Keratinocyte (primary cell): ENCODE results near the gene ZNF664. TPM values are rescaled to one million over a fixed set of nuclear protein-coding genes. Genes with fewer than 3 reads are reported as not detected.

Source experiments
- DNase-seq: peaks from one replicate; pipeline ENCODE4 v3.0.0-alpha.2; 2011; ENCODE audit warnings: low read depth, missing footprints, low spot score
- FAIRE-seq: peaks from 2 replicates; lab custom pipeline; 2011; peaks lifted over from hg19 to GRCh38; lab: Jason Lieb, UNC
- H2AFZ ChIP-seq: 2 replicates; pipeline ENCODE4 v1.6.0; 2012; ENCODE audit warnings: low read length, control low read depth, inconsistent platforms; ENCODE audit not compliant: control insufficient read depth
- H3K27ac ChIP-seq: 2 replicates; pipeline ENCODE4 v1.5.1; 2011; ENCODE audit warnings: low read length; ENCODE audit not compliant: control insufficient read depth, insufficient read depth
- H3K27me3 ChIP-seq: 3 replicates; pipeline ENCODE4 v1.6.0; 2011; ENCODE audit warnings: low read length; ENCODE audit not compliant: control insufficient read depth, insufficient read depth; ENCODE audit errors: extremely low read depth
- H3K36me3 ChIP-seq, 2 experiments: 2 replicates in 1 of 2; 3 replicates in 1 of 2; pipeline ENCODE4 v1.5.1; 2011; ENCODE audit warnings: low read length in 2 of 2, mild to moderate bottlenecking in 1 of 2; ENCODE audit not compliant: control insufficient read depth in 2 of 2, insufficient read depth in 2 of 2; ENCODE audit errors: extremely low read depth in 1 of 2
- H3K4me1 ChIP-seq: 3 replicates; pipeline ENCODE4 v1.5.1; 2011; ENCODE audit warnings: low read length; ENCODE audit not compliant: control insufficient read depth, insufficient read depth; ENCODE audit errors: extremely low read depth
- H3K4me2 ChIP-seq: 3 replicates; pipeline ENCODE4 v1.6.0; 2011; ENCODE audit warnings: low read depth, low read length; ENCODE audit not compliant: control insufficient read depth, insufficient read depth; ENCODE audit errors: extremely low read depth
- H3K4me3 ChIP-seq, 3 experiments: fragments of 200-600 bp in 1 of 3; sonication (generic) in 1 of 3; 2 replicates in 2 of 3; 3 replicates in 1 of 3; pipeline ENCODE4 v1.5.1; 2011 to 2016; ENCODE audit warnings: low read length in 3 of 3, mild to moderate bottlenecking in 3 of 3, control low read depth in 2 of 3, inconsistent platforms in 1 of 3, low read depth in 1 of 3, mixed read lengths in 1 of 3, mixed run types in 1 of 3, moderate library complexity in 1 of 3; ENCODE audit not compliant: control insufficient read depth in 2 of 3, insufficient read depth in 2 of 3; ENCODE audit errors: extremely low read depth in 1 of 3
- H3K79me2 ChIP-seq: 2 replicates; pipeline ENCODE4 v1.6.0; 2012; ENCODE audit warnings: low read length; ENCODE audit not compliant: control insufficient read depth, insufficient read depth
- H3K9ac ChIP-seq: 3 replicates; pipeline ENCODE4 v1.6.0; 2011; ENCODE audit warnings: low read length; ENCODE audit not compliant: control insufficient read depth, insufficient read depth; ENCODE audit errors: extremely low read depth
- H3K9me1 ChIP-seq: 3 replicates; pipeline ENCODE4 v1.6.0; 2011; ENCODE audit warnings: low read length; ENCODE audit not compliant: control insufficient read depth, insufficient read depth; ENCODE audit errors: extremely low read depth
- H3K9me3 ChIP-seq: 2 replicates; pipeline ENCODE4 v1.5.1; 2012; ENCODE audit warnings: low read depth, low read length; ENCODE audit not compliant: control insufficient read depth
- H4K20me1 ChIP-seq: 3 replicates; pipeline ENCODE4 v1.6.0; 2011; ENCODE audit warnings: low read length; ENCODE audit not compliant: control insufficient read depth, insufficient read depth; ENCODE audit errors: extremely low read depth
- CTCF ChIP-seq, 3 experiments: IDR thresholded peaks in 1 of 3; conservative IDR thresholded peaks in 1 of 3; optimal IDR thresholded peaks in 1 of 3; 2 replicates in 2 of 3; 3 replicates in 1 of 3; pipeline versions ENCODE3 to v1.5.1; 2011; ENCODE audit warnings: low read length in 3 of 3, mild to moderate bottlenecking in 3 of 3, moderate library complexity in 2 of 3, control low read depth in 1 of 3, inconsistent platforms in 1 of 3; ENCODE audit not compliant: insufficient read depth in 2 of 3; ENCODE audit errors: extremely low read depth in 1 of 3
- EZH2 ChIP-seq: IDR thresholded peaks from one replicate; pipeline ENCODE4 v1.6.1; 2012; ENCODE audit warnings: inconsistent platforms, mild to moderate bottlenecking, low read length, moderate library complexity
- dilution Hi-C: fragments of 300-500 bp; cut with MboI; formaldehyde crosslinking; loops from one replicate; pipeline ENCODE4 v1.7.0; 2020; ENCODE audit warnings: low sequenced_read_pairs; ENCODE audit not compliant: extremely low pct_ligation_motif_present
- polyA plus RNA-seq, 5 experiments: library from polyadenylated mRNA; depleted of rRNA in 3 of 5; stranded (reverse) in 3 of 5; stranded (forward) in 1 of 5; unstranded in 1 of 5; fragments of >200 nt; gene quantifications; 1 replicate in 1 of 5; 2 replicates in 3 of 5; 3 replicates in 1 of 5; pipeline versions ENCODE4 v1.2.1 to v1.2.3, GENCODE V29; 2011 to 2012; ENCODE audit warnings: missing spikeins in 2 of 5, low read depth in 1 of 5, low replicate concordance in 1 of 5

Gene ZNF664
- polyA plus RNA-seq, 1 donor (not counting 4 experiments of a cell fraction or from before 2014, with no cell fraction given): 48.7 TPM

DNA sequence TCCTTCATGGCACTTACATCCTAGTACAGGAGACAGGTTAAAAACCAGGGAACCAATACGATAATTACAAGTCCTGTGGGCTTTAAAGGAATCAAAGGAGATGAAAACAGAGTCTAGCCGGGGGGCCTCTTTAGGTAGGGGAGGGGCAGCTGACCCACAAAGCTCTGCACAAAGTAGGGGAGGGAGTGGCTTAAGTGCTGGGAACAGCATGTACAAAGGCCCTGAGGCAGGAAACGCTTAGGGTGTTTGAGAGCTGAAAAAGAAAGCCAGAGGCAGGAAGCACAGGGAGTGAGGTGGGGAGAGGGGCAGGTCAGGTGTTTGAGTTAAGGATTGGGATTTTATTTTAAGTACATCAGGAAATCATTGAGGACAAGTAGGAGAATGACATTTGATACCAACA lies 37.7 kb downstream of the ZNF664 start:
- Histone ChIP-seq H3K36me3 (peaks cover 12 to 17% of the 10 kb centered on the region in 2 experiments), H3K27me3 (no peaks in the 10 kb centered on the region)
- dilution Hi-C loops: no loop called here

GRCh38 chr12:124011435-124012115 lies 38.6 kb downstream of the ZNF664 start:
- no peaks in the 10 kb centered on the region for H3K27me3 ChIP-seq
- H3K9me3 ChIP-seq: no peaks in the 10 kb centered on the region
- no peaks in the 10 kb centered on the region for H3K79me2 ChIP-seq
- FAIRE-seq: no peak
- dilution Hi-C loops: no loop called here
- peaks cover 9 to 13% of the 10 kb centered on the region in 2 experiments for H3K36me3 ChIP-seq
- no peak overlapping the region for H3K9ac ChIP-seq
- no peak overlapping the region for H2AFZ ChIP-seq
- TF ChIP-seq EZH2 (no peak), CTCF (optimal IDR thresholded peaks at IDR 0.05 in 1 of 3, IDR thresholded peaks at IDR 0.05 in 1 of 3, conservative IDR thresholded peaks at IDR 0.05 in 1 of 3; ENCODE audit: extremely low read depth in 1 of 3, insufficient read depth in 2 of 3, low read length in 3 of 3) (no peak)
- no peak overlapping the region for H3K4me3 ChIP-seq
- H4K20me1 ChIP-seq: no peaks in the 10 kb centered on the region
- DNase-seq: no peak
- H3K4me1 ChIP-seq: peaks cover 4% of the 10 kb centered on the region
- no peaks in the 10 kb centered on the region for H3K9me1 ChIP-seq
- H3K27ac ChIP-seq: no peak overlapping the region
- no peak overlapping the region for H3K4me2 ChIP-seq

More for the DNA sequence above, 37.7 kb downstream of the ZNF664 start:
- Histone ChIP-seq H4K20me1 (no peaks in the 10 kb centered on the region), H3K4me1 (peaks cover 4% of the 10 kb centered on the region), H3K9me1 (no peaks in the 10 kb centered on the region), H2AFZ (no peak overlapping the region), H3K4me3 (no peak overlapping the region), H3K79me2 (no peaks in the 10 kb centered on the region), H3K27ac (no peak overlapping the region), H3K9ac (no peak overlapping the region), H3K9me3 (no peaks in the 10 kb centered on the region), H3K4me2 (no peak overlapping the region)
- DNase-seq: no peak
- no peak for FAIRE-seq
- TF ChIP-seq EZH2 (no peak), CTCF (optimal IDR thresholded peaks at IDR 0.05 in 1 of 3, IDR thresholded peaks at IDR 0.05 in 1 of 3, conservative IDR thresholded peaks at IDR 0.05 in 1 of 3; ENCODE audit: extremely low read depth in 1 of 3, insufficient read depth in 2 of 3, low read length in 3 of 3) (no peak)
